NK-92 (cell line): ENCODE results near the gene EEIG2.
"Not testable (repeated sequence)": the region's sequence is repeated elsewhere in the genome, so short reads cannot be mapped to it uniquely, and the experiment has no call there.

Experiments
- DNase-seq: peaks from one replicate; lab custom pipeline; 2025; ENCODE audit not compliant: unreplicated experiment; lab: John Stamatoyannopoulos, UW

EEIG2 gene

GRCh38 chr1:108541861-108542260 lies 18.0 kb upstream of the EEIG2 start:
- no peak for DNase-seq

DNA sequence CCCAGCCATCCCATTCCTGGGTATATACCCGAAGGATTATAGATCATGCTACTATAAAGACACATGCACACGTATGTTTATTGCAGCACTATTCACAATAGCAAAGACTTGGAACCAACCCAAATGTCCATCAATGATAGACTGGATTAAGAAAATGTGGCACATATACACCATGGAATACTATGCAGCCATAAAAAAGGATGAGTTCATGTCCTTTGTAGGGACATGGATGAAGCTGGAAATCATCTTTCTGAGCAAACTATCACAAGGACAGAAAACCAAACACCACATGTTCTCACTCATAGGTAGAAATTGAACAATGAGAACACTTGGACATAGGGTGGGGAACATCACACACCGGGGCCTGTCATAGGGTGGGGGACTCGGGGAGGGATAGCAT lies 12.4 kb upstream of the EEIG2 start:
- DNase-seq = not testable (repeated sequence)

DNA sequence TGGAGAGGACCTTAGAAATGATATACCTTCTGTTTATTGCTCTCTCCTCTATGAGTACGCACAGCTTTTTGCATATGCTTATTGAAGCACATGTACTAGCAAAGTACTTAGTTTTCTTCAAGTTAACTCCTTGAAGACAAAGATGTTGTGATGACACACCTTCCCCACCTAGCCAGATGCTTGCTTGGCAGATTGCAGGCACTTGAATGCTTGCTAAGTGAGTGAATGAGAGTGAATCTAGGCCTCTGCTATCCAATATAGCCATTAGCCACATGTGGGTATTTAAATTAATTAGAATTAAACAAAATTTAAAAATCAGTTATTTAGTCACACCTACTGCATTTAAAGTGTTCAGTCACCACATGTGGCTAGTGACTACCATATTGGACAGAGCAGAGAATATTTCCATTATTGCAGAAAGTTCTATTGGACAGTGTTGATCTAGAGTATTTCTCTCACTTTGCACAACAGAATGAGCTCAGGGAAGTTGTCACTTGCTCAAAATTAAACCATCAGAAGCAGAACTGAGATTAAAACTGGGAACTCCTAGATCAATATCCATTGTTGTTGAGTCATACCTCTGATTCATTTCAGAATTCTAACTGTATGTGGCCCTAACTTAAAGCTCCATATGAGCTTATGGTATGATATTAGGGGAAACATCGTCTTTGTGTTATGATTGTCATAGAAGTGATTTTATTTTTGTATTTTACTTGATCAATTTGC lies 8.6 kb upstream of the EEIG2 start:
- DNase-seq = no peak

GRCh38 chr1:108553905-108554304 lies 6.0 kb upstream of the EEIG2 start:
- DNase-seq = no peak

DNA sequence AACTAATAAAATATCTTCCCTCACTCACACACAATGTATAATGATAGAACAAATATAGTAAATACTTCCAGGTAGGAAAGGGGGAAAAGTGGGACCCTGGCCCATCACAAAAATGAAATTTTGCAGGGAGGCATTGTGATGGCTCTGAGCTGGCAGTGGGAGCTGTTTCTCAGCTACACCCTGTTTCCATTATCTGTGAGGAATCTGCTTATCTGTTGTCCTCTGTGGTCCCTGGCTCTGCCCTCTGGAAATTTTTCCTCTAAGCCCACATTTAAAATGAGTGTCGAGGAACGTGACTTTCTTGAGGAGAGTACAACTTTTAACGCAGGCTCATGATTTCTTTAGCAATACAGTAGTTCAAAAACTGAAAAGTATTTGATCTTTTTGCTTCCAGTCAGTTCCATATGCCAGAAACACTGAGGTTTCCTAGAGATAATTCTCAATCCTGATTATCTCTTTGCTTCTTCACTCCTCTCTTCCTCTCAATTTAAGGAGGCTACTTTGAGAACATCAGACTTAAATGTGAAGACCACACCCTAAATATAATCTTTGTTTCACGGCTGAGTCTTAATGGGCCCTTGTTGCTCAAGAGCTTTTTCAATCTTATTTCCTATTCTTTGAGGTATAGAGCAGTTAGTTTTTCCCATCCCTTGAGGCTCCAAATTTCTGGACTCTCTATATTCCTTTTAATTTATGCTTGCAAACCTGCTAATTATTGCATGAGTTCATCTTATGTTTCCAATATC lies 5.0 kb upstream of the EEIG2 start:
- no peak for DNase-seq

DNA sequence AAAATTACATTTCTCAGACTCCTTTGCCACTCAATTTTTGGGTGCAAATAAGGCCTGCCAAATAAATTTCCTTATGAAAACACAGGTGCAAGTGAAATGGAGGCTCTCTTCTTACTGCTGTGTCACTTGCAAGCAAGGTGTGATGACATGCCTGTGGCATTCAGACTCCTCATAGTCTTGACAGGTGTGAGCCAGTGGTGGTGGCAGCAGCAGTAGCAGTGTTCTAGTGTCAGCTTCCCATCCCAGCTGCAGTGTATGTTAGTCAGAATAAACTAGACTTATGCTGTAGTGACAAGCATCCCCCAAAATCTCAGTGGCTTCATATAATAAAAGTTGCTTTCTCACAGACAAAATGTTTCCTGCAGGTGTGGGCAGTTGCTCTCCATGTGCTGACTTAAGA lies 3.8 kb upstream of the EEIG2 start:
- DNase-seq = no peak

GRCh38 chr1:108556499-108556898 lies 3.4 kb upstream of the EEIG2 start:
- no peak for DNase-seq

GRCh38 chr1:108557296-108557695 lies 2.6 kb upstream of the EEIG2 start:
- no peak for DNase-seq

GRCh38 chr1:108560189-108560873 lies 431 bp downstream of the EEIG2 start:
- DNase-seq = no peak

DNA sequence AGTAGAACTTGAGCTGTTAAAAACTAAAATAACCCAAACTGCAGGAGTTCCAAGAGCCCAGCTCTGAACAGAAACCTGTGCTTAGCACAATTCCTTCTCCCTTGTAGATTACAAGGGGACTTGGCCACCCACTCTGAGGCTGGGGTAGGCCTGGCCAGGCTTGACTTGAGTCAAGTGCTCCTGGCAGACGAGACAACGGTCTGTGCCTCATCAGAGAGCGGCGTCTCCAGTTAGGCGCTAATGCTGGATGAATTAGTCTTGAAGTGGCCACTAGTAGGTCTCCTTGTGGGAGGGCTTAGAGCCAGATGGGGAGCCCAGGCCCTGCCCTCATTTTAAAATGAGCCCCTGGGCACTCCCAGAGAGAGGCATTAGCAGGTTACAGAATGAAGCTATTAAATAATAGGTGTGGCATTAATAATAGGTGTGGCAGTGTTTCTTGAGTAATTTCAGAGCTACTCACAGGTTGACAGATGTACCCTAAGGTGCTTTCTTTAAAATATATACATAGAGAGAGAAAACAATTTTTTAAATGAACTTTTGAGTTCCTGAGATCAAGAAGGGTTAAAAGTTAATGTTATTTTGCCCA lies 1.1 kb downstream of the EEIG2 start:
- no peak for DNase-seq

DNA sequence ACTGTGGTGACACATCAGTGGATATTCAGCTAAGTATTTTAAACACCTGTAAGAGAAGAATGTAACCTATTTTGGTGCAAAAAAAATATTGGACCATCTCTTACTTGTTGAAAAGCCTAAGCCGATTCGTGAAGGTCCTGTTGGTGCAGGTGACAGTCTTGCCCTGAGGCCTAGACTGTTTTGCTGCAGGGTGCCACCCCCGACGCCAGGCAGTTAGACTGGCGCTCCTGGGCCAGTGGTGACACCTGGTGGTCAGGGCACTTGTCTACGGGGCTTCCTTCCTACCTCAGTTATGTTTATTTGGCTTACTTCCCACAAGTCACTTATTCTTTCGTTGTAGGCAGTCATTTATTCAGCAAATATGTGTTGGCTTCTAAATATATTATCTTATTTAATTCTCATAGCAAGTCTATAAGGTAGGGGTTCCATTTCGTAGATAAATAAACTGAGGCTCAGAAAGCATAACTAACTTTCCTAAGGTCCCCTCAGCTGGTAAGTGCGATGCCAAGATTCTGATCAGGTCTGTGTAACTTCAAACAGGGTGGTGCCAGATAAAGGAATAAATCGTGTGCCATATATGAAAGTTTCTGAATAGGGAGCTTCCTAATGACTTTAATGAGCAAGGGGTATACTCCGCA lies 1.9 kb downstream of the EEIG2 start:
- DNase-seq = no peak

DNA sequence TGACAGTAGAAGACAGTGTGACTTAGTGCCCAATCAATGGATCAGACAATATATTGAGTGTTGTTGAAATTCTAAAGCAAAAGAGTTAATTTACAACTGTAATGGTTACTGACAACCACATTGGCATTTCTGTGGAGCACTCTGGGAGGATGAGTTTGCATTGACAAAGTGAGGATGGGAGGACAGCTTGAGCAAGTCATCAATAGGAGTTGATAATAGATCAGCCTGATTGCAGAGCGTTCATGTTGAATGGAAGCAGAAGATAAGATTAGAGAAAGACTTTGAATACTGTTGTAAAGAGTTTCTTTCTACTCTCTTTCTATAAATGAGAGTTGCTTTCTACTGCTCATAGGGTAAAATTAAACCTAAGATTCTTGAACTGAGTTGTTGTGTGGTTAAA lies 3.9 kb downstream of the EEIG2 start:
- no peak for DNase-seq

DNA sequence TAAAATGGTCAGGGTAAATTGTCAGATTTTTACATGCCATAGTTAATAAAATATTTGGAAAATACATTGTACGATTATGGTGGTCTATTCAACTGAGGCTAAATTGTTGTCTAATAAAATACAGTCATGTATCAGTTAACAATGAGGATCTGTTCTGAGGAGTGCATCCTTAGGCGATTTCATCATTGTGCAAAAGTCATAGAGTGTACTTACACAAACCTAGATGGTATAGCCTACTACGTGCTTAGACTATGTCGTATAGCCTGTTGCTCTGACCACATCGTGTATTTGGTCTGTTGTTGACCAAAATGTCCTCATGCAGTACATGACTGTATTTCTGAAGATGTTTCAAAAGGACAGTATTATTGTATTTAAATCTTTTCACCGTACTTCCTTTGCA lies 5.2 kb downstream of the EEIG2 start:
- DNase-seq = no peak

- no peak for DNase-seq
Measured at GRCh38 chr1:108565512-108565911, 5.6 kb downstream of the EEIG2 start.

- no peak for DNase-seq
Measured at GRCh38 chr1:108568589-108568988, 8.7 kb downstream of the EEIG2 start.

DNA sequence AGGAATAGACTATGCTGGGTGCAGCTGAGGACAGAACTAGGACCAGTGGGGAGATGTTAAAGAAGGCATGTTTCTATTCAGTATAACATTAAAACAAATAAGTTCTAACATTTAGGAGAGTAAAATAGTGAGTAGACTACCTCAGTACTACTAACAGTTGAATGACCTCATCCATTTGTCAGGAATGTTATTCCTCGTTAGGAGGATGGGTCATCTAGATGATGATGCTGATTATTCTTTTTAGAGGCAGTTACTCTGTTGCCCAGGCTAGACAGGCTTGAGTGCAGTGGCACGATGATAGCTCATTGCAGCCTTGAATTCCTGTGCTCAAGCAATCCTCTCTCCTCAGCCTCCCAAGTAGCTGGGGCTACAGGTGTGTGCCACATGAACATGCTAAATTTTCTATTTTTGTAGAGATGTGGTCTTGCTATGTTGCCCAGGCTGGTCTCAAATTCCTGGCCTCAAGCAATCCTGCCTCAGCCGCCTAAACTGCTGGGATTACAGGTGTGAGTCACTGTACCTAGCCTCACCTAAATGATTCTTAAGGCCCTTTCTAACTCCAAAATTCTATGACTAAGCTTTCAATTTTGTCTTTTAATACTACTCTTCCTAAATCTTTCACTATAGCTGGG lies 9.3 kb downstream of the EEIG2 start:
- no peak for DNase-seq

- no peak for DNase-seq
Measured at GRCh38 chr1:108570128-108570527, 10.2 kb downstream of the EEIG2 start.

DNA sequence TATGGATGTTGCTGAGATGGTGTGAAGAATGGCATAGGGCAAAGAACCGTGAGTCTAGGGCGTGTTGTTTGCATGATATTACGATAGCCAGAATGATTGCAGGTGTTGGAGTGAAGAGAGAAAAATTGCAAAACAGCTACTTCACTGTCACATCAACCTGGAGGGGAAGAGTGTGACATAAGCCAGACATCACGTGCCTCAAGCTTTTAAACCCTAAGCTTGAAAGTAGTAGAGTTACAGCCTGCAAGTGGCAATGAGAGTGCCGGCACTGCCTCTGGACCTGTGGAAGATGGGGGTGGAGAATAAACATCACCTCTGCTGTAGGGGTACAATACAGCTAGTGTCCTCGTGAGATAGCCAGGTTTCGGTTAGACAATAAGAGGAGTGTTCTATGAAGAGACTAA lies 11.1 kb downstream of the EEIG2 start:
- DNase-seq = no peak

DNA sequence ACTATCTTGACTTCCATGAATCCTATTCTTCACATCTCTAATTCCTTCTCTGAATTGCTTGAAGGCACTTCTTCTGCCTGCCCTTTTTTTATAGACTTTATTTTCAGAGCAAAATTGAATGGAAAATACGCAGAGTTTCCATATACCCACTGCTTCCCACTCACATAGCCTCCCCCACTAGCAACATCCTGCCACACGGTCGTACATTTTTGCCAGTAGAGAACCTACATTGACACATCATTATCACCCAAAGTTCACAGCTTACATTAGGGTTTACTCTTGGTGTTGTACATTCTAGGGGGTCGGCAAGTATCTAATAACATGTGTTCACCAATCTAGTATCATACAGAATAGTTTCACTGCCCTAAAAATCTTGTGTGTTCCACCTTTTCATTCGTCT lies 12.3 kb downstream of the EEIG2 start:
- no peak for DNase-seq

DNA sequence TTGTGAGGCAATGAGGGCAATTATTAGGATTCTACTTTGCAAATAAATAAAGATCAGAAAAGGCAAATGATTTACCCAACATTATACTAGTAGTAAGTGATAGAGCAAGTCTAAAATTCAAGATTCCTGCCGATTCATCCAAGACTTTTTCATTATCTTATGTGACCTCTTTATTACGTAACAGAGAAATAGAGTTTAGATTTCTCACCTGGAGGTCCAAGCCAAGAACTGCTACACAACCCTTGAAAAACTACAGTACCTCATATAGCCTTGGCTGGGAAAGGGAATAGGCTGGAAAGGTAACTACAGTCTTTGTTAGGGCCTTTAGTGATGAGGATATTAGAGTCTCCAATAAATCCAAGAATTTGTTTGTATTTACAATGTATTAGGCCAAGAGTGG lies 13.3 kb downstream of the EEIG2 start:
- DNase-seq = no peak

DNA sequence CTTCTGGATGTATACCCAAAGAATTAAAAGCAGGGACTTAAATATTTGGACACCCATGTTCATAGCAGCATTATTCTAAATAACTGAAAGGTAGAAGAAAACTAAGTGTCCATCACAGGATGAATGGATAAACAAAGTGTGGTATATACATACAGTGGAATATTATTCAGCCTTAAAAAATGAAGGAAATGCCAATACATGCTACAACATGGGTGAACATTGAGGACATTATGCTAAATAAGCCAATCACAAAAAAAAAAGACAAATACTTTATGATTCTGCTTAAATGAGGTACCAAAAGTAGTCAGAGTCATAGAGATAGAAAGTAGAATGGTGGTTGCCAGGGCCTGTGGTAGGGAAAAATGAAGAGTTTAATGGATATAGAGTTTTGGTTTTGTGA lies 14.1 kb downstream of the EEIG2 start:
- DNase-seq = no peak
